Measurements from ENCODE around the gene HIVEP3.

HIVEP3 gene

GRCh38 chr1:41615981-41616380 lies 302.7 kb downstream of the HIVEP3 start:
- DNase-seq (ENCODE audit: low read depth in 3 of 3), result no peak

DNA sequence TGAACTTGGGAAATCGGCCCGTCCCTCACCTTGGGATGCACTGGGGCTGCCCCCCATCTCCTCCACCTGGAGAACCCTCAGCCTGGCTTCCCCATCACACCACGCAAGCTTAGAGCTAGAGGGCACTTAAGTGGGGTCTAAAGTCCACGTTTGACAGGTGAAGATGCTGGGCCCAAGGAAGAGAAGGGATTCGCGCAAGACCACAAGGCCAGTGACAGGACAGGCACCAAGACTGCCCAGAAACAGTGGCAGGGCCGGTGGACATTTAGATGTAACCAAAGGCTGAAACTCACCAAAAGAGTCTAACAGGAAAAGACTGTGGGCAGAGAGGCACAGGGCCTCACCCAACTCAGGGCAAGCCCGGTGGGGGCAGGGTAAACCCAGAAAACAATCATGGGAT lies 303.4 kb downstream of the HIVEP3 start:
- no peak for DNase-seq (ENCODE audit: low read depth in 3 of 3)

DNA sequence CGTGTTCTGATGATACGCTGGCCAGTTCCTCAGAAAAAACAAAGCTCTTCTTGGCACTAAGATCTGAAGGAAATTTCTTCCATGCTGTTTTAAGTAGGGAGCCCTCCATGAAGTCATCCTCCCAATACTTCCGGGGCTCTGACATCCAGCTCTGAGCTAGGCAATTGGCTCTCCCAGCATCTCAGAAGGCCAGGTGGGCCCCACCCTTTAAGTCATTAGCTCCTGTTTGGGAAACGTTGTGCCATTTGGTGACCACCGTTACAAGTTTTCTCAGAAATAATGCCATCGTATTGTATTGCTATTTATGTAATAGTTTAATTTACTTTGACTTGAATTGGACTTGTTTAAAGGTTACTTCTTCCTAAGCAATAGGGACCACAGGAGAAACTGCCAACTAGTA lies 303.9 kb downstream of the HIVEP3 start:
- DNase-seq (ENCODE audit: low read depth in 3 of 3), result no peak

DNA sequence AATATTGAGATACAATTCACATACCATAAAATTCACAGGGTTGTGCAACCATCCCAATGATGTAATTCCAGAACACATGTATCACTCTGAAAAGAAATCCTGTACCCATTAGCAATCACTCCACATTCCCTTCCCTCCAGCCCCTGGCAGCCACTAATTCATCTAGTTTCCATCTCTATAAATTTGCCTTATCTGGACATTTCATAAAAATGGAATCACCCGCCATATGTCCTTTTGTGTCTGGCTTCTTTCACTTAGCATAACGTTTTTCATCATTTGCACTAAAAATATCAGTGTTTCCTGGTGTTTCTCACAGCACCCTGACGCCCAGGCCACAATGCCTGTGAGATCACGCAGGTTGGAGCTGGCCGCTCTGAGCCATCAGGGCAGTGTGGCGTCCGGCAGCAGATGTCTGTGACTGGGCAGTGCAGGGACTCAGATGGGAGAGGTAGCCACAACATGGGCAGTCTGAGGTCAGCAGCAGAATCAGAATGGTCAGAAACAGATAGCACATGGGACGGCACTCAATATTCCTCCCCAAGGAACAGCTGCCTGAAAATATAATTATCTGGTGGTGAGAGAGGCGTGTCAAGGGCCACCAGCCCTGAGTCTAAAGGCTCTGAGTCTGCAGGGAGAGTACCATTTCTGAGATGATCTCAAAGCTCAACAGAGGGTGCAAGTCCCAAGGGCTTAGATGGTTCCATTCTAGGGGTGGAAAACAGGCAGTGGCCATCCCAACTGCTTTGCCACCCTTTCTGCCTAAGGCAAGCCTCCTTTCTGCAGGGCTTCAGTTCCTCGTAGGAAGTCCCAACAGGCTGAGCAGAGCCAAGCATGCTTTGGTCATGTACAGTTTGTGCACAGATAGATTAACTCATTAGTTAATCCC lies 304.8 kb downstream of the HIVEP3 start:
- DNase-seq (ENCODE audit: low read depth in 3 of 3), result no peak

- no peak for DNase-seq (ENCODE audit: low read depth in 3 of 3)
These were observed 305.8 kb downstream of the HIVEP3 start for GRCh38 chr1:41612953-41613352.

DNA sequence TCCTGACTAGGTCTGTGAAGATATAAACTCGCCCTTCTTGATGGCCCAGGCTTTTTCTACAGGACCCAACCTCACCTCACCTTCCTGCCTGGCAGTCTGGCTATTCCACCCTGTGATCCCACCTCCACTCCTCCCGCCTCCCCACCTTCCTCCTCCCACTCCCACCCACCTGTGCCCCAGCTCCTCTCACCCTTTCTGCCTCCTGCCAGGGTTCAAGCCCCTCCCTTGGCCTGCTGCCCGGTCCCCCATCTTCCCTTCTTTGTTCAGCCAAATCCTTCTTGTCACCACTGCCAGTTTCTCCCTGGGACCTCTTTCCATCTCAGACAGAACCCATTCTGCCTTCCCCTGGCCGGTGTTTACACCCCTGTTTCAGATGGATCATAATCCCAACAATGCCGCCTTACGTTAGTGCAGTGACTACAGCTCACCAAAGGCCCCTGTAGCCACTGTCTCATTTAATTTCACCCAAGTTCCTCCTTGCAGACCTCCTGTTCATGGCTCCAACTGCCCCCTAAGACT lies 306.7 kb downstream of the HIVEP3 start:
- no peak for DNase-seq (ENCODE audit: low read depth in 3 of 3)

DNA sequence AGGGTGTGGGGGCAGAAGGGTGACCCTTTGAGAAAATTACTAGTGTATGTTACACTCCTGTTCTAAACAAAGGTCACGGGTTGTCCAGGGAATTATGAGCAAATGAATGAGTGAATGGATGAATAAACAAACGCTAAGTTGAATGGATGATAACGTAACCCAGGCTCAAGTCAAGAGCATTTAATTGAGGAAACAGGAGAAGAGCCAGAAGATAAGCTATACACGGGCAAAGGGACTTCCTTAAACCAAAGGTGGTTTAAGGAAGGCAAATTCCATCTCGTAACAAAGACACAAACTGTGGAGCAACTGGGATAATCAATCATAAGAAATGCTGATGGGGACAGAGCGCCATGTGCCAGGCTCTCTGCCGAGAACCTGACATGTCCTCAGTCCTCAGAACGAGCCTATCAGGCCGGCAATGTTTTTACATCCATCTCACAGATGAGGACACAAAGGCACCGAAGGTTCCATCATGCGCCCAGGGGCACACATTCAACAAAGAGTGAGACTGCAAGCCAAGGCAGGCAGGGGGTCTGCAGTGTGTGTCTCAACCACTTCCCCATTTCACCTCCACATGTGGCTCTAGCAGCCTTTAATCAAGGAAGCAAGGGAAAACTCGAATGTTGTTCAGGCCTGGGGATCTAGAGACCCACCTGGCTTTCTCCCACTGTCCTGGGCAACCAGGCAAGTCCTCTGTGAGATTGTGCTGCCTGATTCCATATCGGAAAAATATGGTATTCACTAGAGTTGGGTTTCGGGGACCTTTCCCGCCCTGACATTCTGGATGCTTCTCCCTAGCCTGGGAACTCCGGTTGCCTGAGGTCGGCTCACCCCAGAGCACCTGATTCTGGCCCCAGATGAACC lies 307.4 kb downstream of the HIVEP3 start:
- no peak for DNase-seq (ENCODE audit: low read depth in 3 of 3)

- no peak for DNase-seq (ENCODE audit: low read depth in 3 of 3)
These were observed 308.4 kb downstream of the HIVEP3 start for GRCh38 chr1:41610361-41610760.

GRCh38 chr1:41609166-41609883 lies 309.4 kb downstream of the HIVEP3 start:
- DNase-seq (ENCODE audit: low read depth in 3 of 3), result no peak

DNA sequence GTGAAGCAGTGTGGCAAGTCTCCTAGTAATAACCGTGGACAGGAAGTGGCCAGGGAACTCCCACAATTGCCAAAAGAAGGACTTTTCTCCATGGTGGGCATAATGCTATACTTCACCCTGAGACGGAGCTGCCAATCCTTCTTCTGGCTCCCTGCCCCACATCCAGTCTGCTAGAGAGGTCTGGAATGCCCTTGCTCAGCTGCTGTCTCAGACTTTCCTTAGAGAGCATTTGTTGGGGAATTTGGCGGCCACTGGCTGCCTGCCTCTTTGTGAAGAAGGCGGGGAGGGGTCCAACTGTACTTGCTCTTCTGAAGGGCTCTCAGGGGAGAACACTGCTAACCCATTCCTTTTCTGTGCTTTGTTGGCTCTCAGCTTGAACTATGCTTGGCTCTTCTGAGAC lies 310.5 kb downstream of the HIVEP3 start:
- no peak for DNase-seq (ENCODE audit: low read depth in 3 of 3)

GRCh38 chr1:41607808-41608207 lies 310.9 kb downstream of the HIVEP3 start:
- no peak for DNase-seq (ENCODE audit: low read depth in 3 of 3)

DNA sequence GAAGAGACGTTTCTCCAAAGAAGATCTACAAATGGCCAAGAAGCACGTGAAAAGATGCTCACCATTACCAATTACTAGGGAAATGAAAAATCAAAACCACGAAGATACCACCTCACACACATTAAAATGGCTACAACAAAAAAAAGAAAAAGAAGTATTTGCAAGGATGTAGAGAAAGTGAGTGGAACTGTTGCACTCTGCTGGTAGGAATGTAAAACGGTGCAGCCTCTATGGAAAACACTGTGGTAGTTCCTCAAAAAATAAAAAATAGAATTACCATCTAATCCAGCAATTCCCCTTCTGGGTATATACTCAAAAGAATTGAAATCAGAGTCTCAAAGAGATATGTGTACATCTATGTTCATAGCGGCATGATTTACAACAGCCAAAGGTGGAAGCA lies 318.8 kb downstream of the HIVEP3 start:
- no peak for DNase-seq (ENCODE audit: low read depth in 3 of 3)

GRCh38 chr1:41598325-41598724 lies 320.4 kb downstream of the HIVEP3 start:
- no peak for DNase-seq (ENCODE audit: low read depth in 3 of 3)

- no peak for DNase-seq (ENCODE audit: low read depth in 3 of 3)
These were observed 326.1 kb downstream of the HIVEP3 start for GRCh38 chr1:41592451-41593125.

DNA sequence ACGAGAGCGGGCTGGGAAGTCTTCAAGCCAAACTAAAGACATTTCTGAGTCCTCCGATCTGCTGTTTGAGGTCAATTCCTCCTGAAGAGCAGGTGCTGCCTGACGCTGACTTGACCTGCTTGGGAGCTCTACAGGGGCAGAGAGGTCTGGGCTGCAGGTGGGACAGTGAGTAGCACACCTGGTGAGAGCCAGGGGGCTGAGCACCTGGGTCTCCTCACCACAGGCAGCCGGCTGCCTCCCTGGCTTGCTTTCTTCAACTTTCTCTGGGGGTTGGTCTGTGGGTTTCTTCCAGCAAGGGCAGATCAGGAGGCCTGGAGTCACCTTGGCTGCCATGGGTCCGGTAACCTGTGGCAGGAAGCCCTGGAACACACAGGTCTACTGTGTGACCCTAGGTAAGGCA lies 326.8 kb downstream of the HIVEP3 start:
- DNase-seq (ENCODE audit: low read depth in 3 of 3), result no peak

- no peak for DNase-seq (ENCODE audit: low read depth in 3 of 3)
These were observed 328.4 kb downstream of the HIVEP3 start for GRCh38 chr1:41590331-41590730.

- no peak for DNase-seq (ENCODE audit: low read depth in 3 of 3)
These were observed 329.3 kb downstream of the HIVEP3 start for GRCh38 chr1:41589395-41589794.

DNA sequence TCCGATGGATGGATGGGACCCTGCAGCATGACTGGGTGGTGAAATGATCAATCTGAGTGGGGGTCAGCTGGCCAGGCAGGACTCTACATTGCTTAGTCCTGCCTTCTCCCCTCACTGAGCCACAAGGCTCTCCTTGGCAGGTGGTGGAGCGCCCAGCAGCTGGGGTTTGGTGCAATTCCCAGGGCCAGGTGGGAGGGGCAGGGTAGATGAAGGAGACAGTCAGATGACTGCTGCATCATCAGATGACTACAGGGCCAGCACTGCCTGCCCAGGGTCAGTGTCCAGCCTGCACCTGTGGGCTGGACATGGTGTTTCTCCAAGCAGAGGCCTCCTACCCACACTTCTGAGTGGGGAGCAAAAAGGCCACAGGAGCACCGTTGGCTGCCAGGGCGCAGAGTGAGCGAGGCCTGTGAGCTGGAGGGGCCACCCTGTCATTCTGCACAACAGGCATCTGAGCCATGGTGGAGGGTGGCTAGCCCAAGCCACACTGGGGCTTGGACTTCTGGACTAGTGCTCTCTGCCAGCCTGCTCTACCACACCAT lies 330.3 kb downstream of the HIVEP3 start:
- no peak for DNase-seq (ENCODE audit: low read depth in 3 of 3)

- DNase-seq (ENCODE audit: low read depth in 3 of 3), result no peak
These were observed 330.9 kb downstream of the HIVEP3 start for GRCh38 chr1:41587791-41588190.

DNA sequence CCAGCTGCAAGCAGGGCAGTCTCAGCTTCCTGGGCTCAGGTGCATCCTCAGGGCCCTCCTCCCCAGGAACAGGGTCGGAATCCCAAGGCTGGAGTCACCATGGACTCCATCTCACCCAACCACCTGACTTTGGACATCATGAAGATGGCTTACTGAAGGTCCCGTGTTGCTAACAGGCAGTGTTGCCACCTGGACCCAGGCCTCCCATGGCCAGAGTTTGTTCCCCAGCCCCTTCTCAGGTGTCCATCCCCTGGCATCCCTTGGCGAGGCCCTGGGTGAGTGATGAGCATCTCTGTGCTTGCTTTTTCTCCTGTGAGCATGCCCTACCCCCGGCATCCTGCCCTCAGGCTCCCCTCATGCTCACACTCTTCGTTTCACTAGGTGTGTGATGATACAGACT lies 332.5 kb downstream of the HIVEP3 start:
- no peak for DNase-seq (ENCODE audit: low read depth in 3 of 3)
